NCI-H82 (cell line): Measurements from ENCODE around the gene CEACAM20.
"Not testable (repeated sequence)": the region's sequence is repeated elsewhere in the genome, so short reads cannot be mapped to it uniquely, and the experiment has no call there.

Experiments
- DNase-seq: peaks from one replicate; lab custom pipeline; 2025; lab: John Stamatoyannopoulos, UW

CEACAM20 gene

DNA sequence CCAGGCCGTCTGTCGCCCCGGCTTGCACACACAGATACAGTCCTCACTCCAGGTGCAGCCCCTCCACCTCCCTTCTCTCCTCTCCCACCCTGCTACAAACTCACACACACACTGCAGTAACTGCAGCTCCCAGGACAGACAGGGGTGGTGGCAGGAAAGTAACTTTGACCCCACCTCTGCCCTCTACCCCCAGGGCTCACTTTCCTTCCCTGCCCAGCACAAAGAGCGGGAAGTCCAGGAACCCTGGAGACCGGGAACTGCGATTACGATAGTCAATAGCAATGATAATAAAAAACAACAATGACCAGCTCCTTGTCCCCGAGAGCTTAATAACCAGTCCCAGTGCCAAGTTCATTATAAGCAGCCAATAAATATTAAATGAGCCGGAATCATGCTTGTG lies at the start of gene CEACAM20:
CEACAM20 (minus strand) TSS at position 140 of the 400 bp plus-strand sequence. CDS start 166 bp downstream, outside the sequence.
- DNase-seq, result no peak

DNA sequence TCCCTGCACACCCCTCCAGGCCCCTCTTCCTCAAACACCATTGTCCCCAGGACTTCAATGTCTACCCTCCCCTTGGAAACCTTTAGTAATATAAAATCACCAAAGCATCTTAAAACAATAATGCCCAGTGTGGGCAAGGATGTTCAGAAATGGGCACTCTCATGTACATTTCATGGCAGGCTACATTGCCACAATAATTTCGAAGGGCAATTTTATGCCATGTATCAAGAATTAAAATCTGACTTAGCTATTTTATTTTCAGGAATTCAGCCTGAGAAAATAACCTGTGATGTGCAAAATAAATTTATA lies 48.0 kb upstream of the CEACAM20 start:
- no peak for DNase-seq

- peak; percentile 75 for DNase-seq
These were observed 47.5 kb upstream of the CEACAM20 start for GRCh38 chr19:44576843-44577565.

- DNase-seq, result no peak
These were observed 45.7 kb upstream of the CEACAM20 start for GRCh38 chr19:44575116-44575700.

DNA sequence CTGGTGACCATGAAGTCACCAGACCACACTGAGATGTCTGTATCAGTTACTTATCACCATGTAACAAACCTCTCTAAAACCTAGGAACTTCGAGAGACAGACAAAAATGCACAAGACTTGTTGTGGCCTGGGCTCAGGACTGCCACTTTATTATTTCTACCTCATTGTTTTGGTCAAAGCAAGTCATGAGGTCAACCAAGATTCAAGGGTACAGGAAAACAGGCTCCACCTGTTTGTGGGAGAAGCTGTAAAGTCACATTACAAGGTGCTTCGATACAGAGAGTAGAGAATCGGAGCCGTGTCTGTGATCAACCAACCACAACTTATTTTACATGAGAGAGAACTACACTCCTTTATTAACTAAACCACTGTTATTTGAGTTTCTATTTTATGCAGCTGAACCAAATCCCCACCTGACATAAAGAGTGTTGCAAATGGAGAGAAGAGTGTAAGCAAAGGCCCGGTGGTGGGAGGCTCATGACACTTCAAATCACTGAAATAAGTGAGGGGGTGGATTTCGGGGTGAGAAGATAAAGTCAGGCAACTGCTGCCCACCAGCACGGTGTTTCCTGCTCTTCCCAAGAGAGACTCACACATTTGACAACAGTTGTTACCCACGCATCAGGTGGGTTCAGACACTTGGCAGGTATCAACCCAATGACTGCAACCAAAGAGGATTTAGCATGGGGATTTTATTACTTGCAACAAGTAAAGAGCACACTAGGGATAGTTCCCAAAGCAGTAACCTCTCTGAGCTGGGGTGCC lies 44.9 kb upstream of the CEACAM20 start:
- no peak for DNase-seq

GRCh38 chr19:44573627-44574026 lies 44.2 kb upstream of the CEACAM20 start:
- DNase-seq, result no peak

DNA sequence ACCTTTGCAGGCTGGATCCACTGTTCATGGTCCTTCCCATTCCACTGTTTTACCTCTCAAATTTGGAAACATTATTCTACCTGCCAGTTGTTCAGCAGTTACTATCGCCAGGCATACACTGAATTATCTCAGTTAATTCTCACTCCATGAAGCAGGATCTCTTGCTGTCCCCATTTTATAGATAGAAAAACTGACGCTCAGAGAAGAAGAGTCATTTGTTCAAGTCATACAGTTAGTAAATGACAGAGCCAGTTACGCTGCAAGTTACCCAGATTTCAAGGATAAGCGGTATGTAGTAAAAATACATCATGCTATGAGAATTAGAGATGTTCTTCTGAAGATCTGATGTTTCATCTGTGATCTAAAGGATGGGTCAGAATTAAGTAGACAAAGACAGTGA lies 43.7 kb upstream of the CEACAM20 start:
- DNase-seq, result no peak

DNA sequence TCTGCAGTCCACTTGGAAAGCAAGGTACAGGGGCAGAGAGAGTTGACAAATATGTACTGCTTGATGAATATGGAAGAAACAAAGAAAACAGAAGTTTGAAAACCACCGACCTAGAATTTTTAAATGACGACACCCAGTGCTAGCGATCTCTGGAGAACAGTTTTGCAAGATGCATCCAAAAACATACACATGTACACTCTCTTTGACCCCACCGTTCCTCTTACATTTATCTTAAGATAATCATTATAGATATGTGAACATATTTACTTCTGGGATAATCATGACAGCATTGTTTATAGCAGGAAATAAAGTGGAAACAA lies 43.1 kb upstream of the CEACAM20 start:
- DNase-seq, result no peak

DNA sequence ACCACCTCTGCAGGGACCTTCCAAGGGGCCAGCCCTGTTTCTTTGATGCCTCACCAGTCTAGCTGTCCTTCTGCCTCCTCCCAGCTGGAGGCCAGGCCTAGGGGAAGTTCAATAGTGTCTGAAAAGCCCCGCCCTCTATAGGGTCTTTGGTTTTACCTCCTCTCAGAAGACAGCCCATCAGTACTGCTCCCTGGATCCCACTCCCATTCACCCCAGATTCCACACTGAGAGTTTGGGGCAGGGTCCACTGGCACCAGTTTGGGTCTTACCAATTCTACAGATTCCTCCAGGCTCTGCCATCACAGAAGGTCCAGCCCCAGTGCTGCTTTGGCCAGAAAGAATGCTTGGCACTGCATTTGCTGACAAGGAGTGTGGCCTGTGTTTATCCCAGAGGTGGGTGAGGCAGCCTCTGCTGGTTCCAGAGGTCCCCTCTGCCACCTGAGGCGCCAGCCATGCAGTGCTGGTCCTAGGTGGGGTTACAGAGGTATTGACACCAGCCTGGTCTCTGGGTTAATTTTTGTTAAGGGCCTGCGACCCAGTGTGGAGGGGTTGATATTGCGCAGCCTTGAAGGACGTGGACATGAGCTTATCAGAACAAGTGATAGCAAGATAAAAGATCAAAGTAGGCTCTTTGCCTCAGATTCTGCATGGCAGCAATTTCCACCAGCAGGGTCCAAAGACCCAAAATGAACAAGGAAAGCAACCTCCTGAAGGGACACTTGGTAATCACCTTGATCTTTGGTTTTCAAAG lies 42.5 kb upstream of the CEACAM20 start:
- no peak for DNase-seq

DNA sequence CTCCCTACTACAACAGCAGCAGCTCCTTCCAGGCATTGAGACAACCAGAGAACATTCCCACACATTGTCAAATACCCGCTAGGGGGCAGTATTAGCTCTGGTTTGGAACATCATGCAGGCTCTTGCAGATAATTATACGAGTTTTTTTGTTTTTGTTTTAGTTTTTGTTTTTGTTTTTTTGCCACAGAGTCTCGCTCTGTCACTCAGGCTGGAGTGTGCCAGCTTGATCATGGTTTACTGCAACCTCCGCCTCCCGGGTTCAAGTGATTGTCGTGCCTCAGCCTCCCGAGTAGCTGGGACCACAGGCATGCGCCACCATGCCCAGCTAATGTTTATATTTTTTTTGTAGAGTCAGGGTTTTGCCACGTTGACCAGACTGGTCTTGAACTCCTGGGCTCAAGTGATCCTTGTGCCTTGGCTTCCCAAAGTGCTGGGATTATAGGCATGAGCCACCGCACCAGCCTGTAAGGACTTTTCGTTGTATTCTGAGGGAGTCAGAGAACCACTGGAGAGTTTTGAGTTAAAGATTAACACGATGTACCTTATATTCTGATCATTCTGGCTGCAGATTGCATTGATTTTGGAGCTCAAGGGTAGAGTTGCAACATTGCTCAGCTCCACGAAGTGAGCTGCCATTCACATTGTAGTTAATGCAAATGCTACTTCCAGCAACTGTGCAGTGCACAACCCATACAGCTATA lies 41.7 kb upstream of the CEACAM20 start:
- DNase-seq, result peak; percentile 87

DNA sequence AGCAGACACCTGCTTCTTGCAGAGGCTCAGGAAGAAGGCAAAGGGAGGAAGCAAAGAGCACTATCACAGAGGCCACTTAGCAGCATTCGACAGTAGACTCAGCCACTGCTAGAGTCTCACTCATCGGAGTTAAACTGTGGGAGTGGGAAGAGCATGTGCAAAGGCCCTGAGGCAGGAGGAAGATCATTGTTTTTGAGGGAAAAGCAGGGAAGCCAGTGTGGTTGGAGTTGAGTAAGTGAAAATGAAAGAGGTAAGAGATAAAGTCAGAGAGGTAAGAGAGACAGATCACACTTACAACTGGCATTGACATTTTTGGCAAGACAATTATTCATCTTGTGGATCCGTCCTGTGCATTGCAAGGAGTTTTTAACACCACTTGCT lies 41.1 kb upstream of the CEACAM20 start:
- no peak for DNase-seq

GRCh38 chr19:44567745-44568144 lies 38.3 kb upstream of the CEACAM20 start:
- no peak for DNase-seq

- no peak for DNase-seq
These were observed 37.5 kb upstream of the CEACAM20 start for GRCh38 chr19:44566984-44567383.

GRCh38 chr19:44563086-44563655 lies 33.7 kb upstream of the CEACAM20 start:
- not testable (repeated sequence) for DNase-seq

DNA sequence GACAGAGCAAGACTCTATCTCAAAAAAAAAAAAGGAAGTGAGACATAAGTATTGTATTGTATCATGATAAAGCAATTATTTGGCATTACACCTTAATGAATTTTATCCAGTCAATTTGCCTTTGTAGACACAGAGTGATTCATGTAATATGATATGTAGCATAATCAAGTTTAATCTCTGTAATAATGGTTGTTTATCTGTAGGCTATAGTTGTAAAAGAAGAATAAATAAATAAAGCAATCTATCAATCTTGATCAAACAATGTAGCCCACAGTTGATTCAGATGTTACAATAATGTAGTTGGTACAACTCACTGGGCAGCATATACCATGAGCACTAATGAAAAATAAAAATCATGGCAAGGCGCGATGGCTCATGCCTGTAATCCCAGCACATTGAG lies 28.5 kb upstream of the CEACAM20 start:
- no peak for DNase-seq

- no peak for DNase-seq
These were observed 25.3 kb upstream of the CEACAM20 start for GRCh38 chr19:44554641-44555246.

DNA sequence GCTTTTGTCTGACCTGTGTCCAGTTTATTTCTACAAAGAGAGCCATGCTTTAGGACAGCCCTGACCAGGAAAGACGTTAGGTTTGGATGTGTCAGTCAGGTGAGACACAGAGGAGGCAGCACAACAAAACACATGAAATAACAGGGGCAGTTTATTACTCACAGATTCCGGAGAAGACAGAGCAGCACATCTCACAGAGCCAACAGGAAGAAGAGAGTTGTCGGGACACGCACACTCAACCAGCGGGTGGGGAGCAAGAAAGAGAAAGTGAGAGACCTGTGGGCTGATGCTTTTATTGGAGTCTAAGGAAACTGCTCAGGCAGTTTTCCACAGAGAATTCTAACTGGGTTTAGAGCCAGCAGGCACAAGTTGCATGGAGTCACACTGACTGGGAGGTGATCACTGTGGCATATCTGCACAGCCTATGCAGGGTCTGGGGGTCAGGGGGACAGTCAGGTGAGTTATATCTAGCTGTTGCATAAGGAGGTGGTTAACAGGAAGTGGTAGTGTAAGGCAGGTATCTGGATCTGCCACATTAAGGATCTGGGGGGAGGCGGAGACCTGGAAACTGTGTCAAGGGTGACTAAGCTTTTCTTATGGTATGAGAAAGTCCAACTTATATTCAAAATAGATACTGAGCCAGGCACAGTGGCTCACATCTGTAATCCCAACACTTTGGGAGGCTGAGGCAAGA lies 24.1 kb upstream of the CEACAM20 start:
- no peak for DNase-seq

- peak; percentile 70 for DNase-seq
These were observed 22.8 kb upstream of the CEACAM20 start for GRCh38 chr19:44552324-44552723.

DNA sequence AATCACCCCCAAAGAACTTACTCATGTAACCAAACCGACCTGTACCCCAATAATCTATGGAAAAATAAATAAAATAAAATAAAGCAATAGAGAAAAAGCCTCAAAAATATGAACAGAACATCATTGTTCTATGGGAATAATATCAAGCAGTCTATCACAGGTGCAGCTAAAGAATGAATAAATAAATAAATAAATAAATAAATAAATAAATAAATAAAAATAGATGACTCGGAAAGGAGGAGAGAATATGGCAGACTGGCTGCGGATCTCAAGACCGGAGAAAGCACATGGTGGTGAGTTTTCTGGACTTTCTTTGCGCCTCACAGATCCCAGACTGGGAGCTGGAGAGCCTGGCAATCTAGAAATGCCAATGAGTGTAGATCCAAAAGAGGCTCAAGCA lies 22.4 kb upstream of the CEACAM20 start:
- no peak for DNase-seq

GRCh38 chr19:44550976-44551375 lies 21.5 kb upstream of the CEACAM20 start:
- DNase-seq, result not testable (repeated sequence)

DNA sequence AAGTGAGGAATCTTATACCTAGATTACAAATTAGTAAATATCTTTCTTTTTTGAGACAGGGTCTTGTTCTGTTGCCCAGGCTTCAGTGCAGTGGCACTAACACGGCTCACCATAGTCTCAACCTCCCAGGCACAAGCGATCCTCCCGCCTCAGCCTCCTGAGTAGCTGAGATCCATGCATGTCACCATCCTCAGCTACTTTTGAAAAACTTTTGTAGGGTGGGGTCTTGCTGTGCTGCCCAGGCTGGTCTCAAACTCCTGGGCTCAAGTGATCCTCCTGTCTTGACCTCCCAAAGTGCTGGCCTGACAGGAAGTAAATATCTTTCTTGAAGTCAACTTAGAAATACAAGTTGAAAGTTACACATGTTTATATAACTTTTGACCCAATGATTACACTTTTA lies 20.0 kb upstream of the CEACAM20 start:
- DNase-seq, result no peak
